ENCODE results near the gene PTRH2.
"Not testable (repeated sequence)": the region's sequence is repeated elsewhere in the genome, so short reads cannot be mapped to it uniquely, and the experiment has no call there.

The PTRH2 gene

DNA sequence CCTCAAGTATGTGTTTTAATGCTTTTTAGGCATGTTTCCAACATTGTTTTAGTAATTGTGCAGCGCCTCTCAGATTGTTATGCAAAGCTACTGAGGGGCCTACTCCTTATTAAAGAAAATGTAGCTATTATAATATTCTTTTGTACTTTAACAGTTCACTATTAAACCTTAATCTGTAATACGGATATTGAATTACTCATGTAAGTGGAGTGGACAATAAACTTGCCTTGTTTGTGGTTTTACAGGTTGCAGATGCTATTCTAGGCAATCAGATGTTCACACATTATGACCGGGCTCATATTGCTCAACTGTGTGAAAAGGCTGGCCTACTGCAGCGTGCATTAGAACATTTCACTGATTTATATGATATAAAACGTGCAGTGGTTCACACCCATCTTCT lies 41.0 kb downstream of the PTRH2 start:
- DNase-seq, result no peak

DNA sequence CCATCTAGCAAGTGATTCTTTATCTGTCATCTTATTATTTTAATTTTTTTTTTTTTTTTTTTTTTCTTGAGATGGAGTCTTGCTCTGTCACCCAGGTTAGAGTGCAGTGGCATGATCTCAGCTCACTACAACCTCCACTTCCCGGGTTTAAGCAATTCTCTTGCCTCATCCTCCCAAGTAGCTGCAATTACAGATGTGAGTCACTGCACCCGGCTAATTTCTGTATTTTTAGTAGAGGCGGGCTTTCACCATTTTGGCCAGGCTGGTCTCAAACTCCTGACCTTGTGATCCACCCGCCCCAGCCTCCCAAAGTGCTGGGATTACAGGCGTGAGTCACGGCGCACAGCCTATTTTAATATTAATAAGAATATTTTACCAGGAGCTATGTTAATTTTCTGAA lies 50.6 kb downstream of the PTRH2 start:
- DNase-seq, result not testable (repeated sequence)

DNA sequence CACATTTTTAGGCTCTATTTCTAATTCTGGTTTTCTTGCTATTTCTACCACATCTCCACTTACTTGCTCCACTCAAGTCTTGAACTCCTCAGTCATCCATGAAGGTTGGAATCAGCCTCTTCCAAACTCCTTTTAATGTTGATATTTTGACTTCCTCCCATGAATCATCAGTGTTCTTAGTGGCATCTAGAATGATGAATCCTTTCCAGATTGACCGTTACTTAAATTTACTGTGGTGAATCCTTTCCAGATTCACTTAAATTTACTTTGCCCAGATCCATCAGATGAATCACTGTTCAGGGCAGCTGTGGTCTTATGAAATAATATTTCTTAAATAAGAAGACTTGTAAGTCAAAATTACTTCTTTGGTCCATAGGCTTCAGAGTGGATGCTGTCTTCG lies 55.1 kb downstream of the PTRH2 start:
- DNase-seq, result no peak

DNA sequence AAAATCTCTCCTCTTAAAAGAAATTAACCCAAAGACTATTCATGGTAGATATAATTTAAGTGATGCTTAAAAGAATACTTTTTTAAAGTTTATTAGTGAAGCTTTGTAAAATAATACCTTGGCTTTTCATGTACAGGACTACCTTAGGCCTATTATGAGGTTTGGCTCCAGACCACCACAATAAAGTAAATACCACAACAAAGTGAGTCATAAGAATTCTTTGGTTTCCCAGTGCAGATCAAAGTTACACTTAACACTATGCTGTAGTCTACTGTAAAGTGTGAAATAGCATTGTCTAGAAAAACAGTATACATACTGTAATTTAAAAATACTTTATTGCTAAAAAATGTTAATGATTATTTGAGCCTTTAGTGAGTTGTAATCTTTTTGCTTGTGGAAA lies 55.9 kb downstream of the PTRH2 start:
- no peak for DNase-seq

DNA sequence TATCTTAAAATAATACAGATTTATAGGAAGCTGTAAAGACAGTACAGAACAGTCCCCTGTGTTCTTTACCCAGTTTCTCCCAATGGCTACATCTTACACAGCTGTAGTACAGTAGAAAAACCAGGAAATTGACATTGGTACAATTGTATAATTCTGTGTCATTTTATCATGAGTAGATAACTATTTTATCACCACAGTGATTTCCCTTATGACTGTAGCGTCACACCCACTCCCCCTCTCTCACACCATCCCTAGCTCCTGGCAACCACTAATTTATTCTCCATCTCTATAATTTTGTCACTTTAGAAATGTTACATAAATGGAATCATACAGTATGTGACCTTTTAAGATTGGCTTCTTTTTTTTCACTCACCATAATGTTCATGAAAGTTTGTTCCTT lies 56.6 kb downstream of the PTRH2 start:
- no peak for DNase-seq

DNA sequence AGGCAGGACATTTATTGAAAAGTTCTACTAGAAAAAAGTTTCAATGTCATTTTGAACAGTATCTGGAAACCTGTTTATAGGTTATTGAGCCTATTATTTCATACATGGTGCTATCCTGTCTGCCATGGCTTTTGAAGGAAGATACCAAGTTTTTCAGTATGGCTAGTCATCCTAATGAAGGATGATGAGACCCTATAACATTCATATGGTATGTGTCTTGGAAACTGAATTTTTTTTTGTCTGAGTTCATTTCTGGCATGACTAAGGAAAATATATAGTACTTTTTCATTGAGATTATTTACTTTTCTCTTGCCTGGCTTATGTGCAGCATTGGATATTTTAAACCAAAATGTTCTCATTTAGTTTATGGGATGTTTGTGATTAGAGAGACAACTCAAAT lies 57.3 kb downstream of the PTRH2 start:
- DNase-seq, result no peak

Data from activated CD8-positive, alpha-beta memory T cell treated with anti-CD3 and anti-CD28 coated beads, Interleukin-2, amount 50 U/mL, for 48 hours (primary cell).